Transverse colon (tissue), 4 donors: Measurements from ENCODE around the gene SLC2A4. TPM values are rescaled to one million over a fixed set of nuclear protein-coding genes. Genes with fewer than 3 reads are reported as not detected.
A peak's percentile ranks its signal among the peaks of the same experiment; 100 is the strongest.
"Not testable (repeated sequence)": the region's sequence is repeated elsewhere in the genome, so short reads cannot be mapped to it uniquely, and the experiment has no call there.

Experiments
- DNase-seq: peaks from one replicate; pipeline ENCODE4 v3.0.0-alpha.2; 2019
- H3K27ac ChIP-seq, 4 donors: fragments of 200-600 bp; sonication (generic); 2 replicates each; pipeline ENCODE4 v1.5.1; 2016 to 2018; ENCODE audit warnings: inconsistent platforms in 4 of 4
- H3K27me3 ChIP-seq: fragments of 200-600 bp; sonication (generic); 2 replicates; pipeline ENCODE4 v1.5.1; 2017; ENCODE audit warnings: inconsistent platforms
- H3K36me3 ChIP-seq, 4 donors: fragments of 200-600 bp; sonication (generic); 2 replicates each; pipeline ENCODE4 v1.5.1; 2017 to 2019; ENCODE audit warnings: inconsistent platforms in 4 of 4
- H3K4me1 ChIP-seq, 4 donors: fragments of 200-600 bp; sonication (generic); 2 replicates each; pipeline ENCODE4 v1.5.1; 2017 to 2020; ENCODE audit warnings: inconsistent platforms in 4 of 4
- H3K4me3 ChIP-seq, 4 donors: fragments of 200-600 bp; sonication (generic); 1 replicate in 1 of 4; 2 replicates in 3 of 4; pipeline versions ENCODE4 v1.5.1 to v1.6.1; 2017 to 2019; ENCODE audit warnings: inconsistent platforms in 4 of 4
- H3K9me3 ChIP-seq, 2 donors: fragments of 200-600 bp; sonication (generic); 2 replicates each; pipeline ENCODE4 v1.5.1; 2017 to 2019; ENCODE audit warnings: inconsistent platforms in 2 of 2
- CTCF ChIP-seq, 5 experiments: fragments of 200-600 bp in 3 of 5; fragments of 450-650 bp in 2 of 5; sonication (generic) in 3 of 5; IDR thresholded peaks; 1 replicate in 2 of 5; 2 replicates in 3 of 5; pipeline ENCODE4 v1.5.1; 2016 to 2017; ENCODE audit warnings: antibody characterized with exemption in 5 of 5, inconsistent platforms in 3 of 5, mild to moderate bottlenecking in 2 of 5, moderate library complexity in 1 of 5
- EP300 ChIP-seq: sonication (generic); formaldehyde crosslinking; IDR thresholded peaks from one replicate; pipeline ENCODE4 v1.6.1; 2017; ENCODE audit warnings: antibody characterized with exemption, low read depth
- POLR2A ChIP-seq: fragments of 450-650 bp; IDR thresholded peaks from one replicate; pipeline ENCODE4 v1.6.1; 2016; ENCODE audit warnings: antibody characterized with exemption, mild to moderate bottlenecking, moderate library complexity
- POLR2AphosphoS5 ChIP-seq, 3 donors: sonication (generic); formaldehyde crosslinking; IDR thresholded peaks; one replicate each; pipeline ENCODE4 v1.6.1; 2016; ENCODE audit warnings: antibody characterized with exemption in 3 of 3
- WGBS, 2 donors: methylation state at CpG; one replicate each; pipeline ENCODE4 v1.1.5; 2018; ENCODE audit warnings: low coverage in 1 of 2; 5-methylcytosine and 5-hydroxymethylcytosine counted together
- in situ Hi-C, 4 donors: fragments of 200-750 bp; cut with MboI; loops; one replicate each; pipeline versions ENCODE4 v1.15.0 to v1.15.1; 2017; ENCODE audit warnings: low sequenced_read_pairs in 3 of 4, low pct_ligation_motif_present in 1 of 4, low pct_unique_long_range_greater_than_20kb in 1 of 4
- intact Hi-C: fragments of 100-400 bp; cut with DNase I; formaldehyde crosslinking; loops from one replicate; pipeline ENCODE4 v1.15.1; 2023; ENCODE audit warnings: low total_unique reads
- total RNA-seq, 4 donors: library from RNA; depleted of rRNA; stranded (reverse); fragments of >200 nt; gene quantifications; one replicate each; pipeline ENCODE4 v1.1.0, GENCODE V29; 2016

The SLC2A4 gene
- total RNA-seq, 4 donors from 2014 or later = 9.7 to 35.5 (median 20.3) TPM

- Histone ChIP-seq H3K27ac (peak overlapping the region; percentile 91 to 99 (median 98)), H3K27me3 (no peaks in the 10 kb centered on the region), H3K4me3 (peak overlapping the region; percentile 38 to 95 (median 72)), H3K9me3 (no peaks in the 10 kb centered on the region), H3K4me1 (peaks cover 18 to 30% (median 26%) of the 10 kb centered on the region in 4 donors), H3K36me3 (peaks cover 0 to 35% (median 17%) of the 10 kb centered on the region in 4 donors)
- intact Hi-C loops = loop anchor here (5.0 kb wide), 1 partner anchor 599 kb away; no protein-coding TSS in a partner anchor
- WGBS, 2 donors = 17 to 32% methylated on average over 2 of the region's 2 CpGs
- DNase-seq = no peak
- in situ Hi-C loops = loop anchor here in 1 of 4 donors (25.0 kb wide), 1 partner anchor 894 kb away; no protein-coding TSS in a partner anchor
- TF ChIP-seq EP300 (no peak), POLR2A (no peak), POLR2AphosphoS5 (IDR thresholded peaks at IDR 0.05) (no peak), CTCF (IDR thresholded peaks at IDR 0.05) (peak in 1 of 5 experiments; percentile 23)
These were observed 38.1 kb upstream of the SLC2A4 start for GRCh38 chr17:7243453-7243729.

- peaks cover 0 to 35% (median 17%) of the 10 kb centered on the region in 4 donors for H3K36me3 ChIP-seq
- intact Hi-C loops (loop anchor here (5.0 kb wide), 1 partner anchor 598 kb away; no protein-coding TSS in a partner anchor), in situ Hi-C loops (loop anchor here in 1 of 4 donors (25.0 kb wide), 1 partner anchor 893 kb away; no protein-coding TSS in a partner anchor)
- DNase-seq, H3K27me3 ChIP-seq, H3K9me3 ChIP-seq: not testable (repeated sequence)
- peak overlapping the region; percentile 91 to 99 (median 98) for H3K27ac ChIP-seq
- peak overlapping the region in 1 of 4 donors; percentile 95 for H3K4me3 ChIP-seq
- WGBS, 2 donors = 80% methylated on average over 10 of the region's 10 CpGs; no CpG with 5 or more reads in 1 of the 2 donors
- H3K4me1 ChIP-seq = peaks cover 18 to 34% (median 29%) of the 10 kb centered on the region in 4 donors
These were observed 37.7 kb upstream of the SLC2A4 start for GRCh38 chr17:7243838-7244237.

- Histone ChIP-seq H3K36me3 (peaks cover 0 to 27% (median 13%) of the 10 kb centered on the region in 4 donors), H3K27ac (no peak overlapping the region), H3K27me3 (no peaks in the 10 kb centered on the region), H3K4me3 (no peak overlapping the region), H3K9me3 (no peaks in the 10 kb centered on the region), H3K4me1 (peaks cover 14 to 35% (median 31%) of the 10 kb centered on the region in 4 donors)
- WGBS, 2 donors = 82 to 92% methylated on average over 2 to 5 of the region's 5 CpGs
- intact Hi-C loops (no loop called here), in situ Hi-C loops (loop anchor here in 1 of 4 donors (25.0 kb wide), 1 partner anchor 891 kb away; no protein-coding TSS in a partner anchor)
- TF ChIP-seq POLR2AphosphoS5 (IDR thresholded peaks at IDR 0.05) = no peak
- TF ChIP-seq EP300 = no peak
- no peak for DNase-seq
These were observed 34.7 kb upstream of the SLC2A4 start for GRCh38 chr17:7246779-7247178.

- H3K9me3 ChIP-seq = no peaks in the 10 kb centered on the region
- 79% methylated on average over 4 of the region's 4 CpGs; no CpG with 5 or more reads in 1 of the 2 donors for WGBS, 2 donors
- no peak for DNase-seq
- no peak for TF ChIP-seq POLR2AphosphoS5 (IDR thresholded peaks at IDR 0.05)
- in situ Hi-C loops (loop anchor here in 1 of 4 donors (25.0 kb wide), 1 partner anchor 889 kb away; no protein-coding TSS in a partner anchor), intact Hi-C loops (no loop called here)
- no peak overlapping the region for H3K27ac ChIP-seq
- peaks cover 14 to 37% (median 35%) of the 10 kb centered on the region in 4 donors for H3K4me1 ChIP-seq
- H3K36me3 ChIP-seq = peaks cover 0 to 27% (median 13%) of the 10 kb centered on the region in 4 donors
- H3K4me3 ChIP-seq = no peak overlapping the region
- no peaks in the 10 kb centered on the region for H3K27me3 ChIP-seq
These were observed 32.7 kb upstream of the SLC2A4 start for GRCh38 chr17:7248796-7249195.

- Histone ChIP-seq H3K9me3 (no peaks in the 10 kb centered on the region), H3K4me3 (no peak overlapping the region), H3K27me3 (no peaks in the 10 kb centered on the region), H3K36me3 (peaks cover 0 to 23% (median 12%) of the 10 kb centered on the region in 4 donors), H3K27ac (peak overlapping the region in 2 of 4 donors; percentile 97 to 100), H3K4me1 (peaks cover 14 to 37% (median 34%) of the 10 kb centered on the region in 4 donors)
- intact Hi-C loops = no loop called here
- WGBS, 2 donors = 60 to 92% methylated on average over 1 to 6 of the region's 6 CpGs
- no peak for DNase-seq
- TF ChIP-seq POLR2AphosphoS5 (IDR thresholded peaks at IDR 0.05) (no peak), POLR2A (no peak), CTCF (IDR thresholded peaks at IDR 0.05) (no peak), EP300 (no peak)
- in situ Hi-C loops = loop anchor here in 1 of 4 donors (25.0 kb wide), 1 partner anchor 888 kb away; no protein-coding TSS in a partner anchor
These were observed 32.3 kb upstream of the SLC2A4 start for GRCh38 chr17:7249214-7249613.
